ENCODE data around the gene RIOX2.

GRCh38 chr3:97983933-97984491, 11.8 kb upstream of the RIOX2 start:
- TF ChIP-seq, protein P1, sequence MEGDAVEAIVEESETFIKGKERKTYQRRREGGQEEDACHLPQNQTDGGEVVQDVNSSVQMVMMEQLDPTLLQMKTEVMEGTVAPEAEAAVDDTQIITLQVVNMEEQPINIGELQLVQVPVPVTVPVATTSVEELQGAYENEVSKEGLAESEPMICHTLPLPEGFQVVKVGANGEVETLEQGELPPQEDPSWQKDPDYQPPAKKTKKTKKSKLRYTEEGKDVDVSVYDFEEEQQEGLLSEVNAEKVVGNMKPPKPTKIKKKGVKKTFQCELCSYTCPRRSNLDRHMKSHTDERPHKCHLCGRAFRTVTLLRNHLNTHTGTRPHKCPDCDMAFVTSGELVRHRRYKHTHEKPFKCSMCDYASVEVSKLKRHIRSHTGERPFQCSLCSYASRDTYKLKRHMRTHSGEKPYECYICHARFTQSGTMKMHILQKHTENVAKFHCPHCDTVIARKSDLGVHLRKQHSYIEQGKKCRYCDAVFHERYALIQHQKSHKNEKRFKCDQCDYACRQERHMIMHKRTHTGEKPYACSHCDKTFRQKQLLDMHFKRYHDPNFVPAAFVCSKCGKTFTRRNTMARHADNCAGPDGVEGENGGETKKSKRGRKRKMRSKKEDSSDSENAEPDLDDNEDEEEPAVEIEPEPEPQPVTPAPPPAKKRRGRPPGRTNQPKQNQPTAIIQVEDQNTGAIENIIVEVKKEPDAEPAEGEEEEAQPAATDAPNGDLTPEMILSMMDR (IDR thresholded peaks at IDR 0.05; ENCODE audit: control extremely low read depth in 1 of 3, insufficient read depth in 1 of 3, low read depth in 1 of 3, low read length in 3 of 3), result no peak
- no peak for TF ChIP-seq GABPA (IDR thresholded peaks at IDR 0.05; ENCODE audit: borderline replicate concordance, insufficient read depth, low read length)
- no peak for TF ChIP-seq POLR2AphosphoS5 (IDR thresholded peaks at IDR 0.05; ENCODE audit: low read depth, low read length)
- TF ChIP-seq BACH1 (IDR thresholded peaks at IDR 0.05; ENCODE audit: low read length), result no peak
- no peak for TF ChIP-seq POLR2A (IDR thresholded peaks at IDR 0.05; ENCODE audit: control extremely low read depth in 1 of 2, low read depth in 2 of 2, low read length in 2 of 2)
- no peak for TF ChIP-seq RNF2 (IDR thresholded peaks at IDR 0.05; ENCODE audit: borderline replicate concordance, low read depth, low read length, missing control alignments, poor library complexity, severe bottlenecking)
- TF ChIP-seq, protein P2, sequence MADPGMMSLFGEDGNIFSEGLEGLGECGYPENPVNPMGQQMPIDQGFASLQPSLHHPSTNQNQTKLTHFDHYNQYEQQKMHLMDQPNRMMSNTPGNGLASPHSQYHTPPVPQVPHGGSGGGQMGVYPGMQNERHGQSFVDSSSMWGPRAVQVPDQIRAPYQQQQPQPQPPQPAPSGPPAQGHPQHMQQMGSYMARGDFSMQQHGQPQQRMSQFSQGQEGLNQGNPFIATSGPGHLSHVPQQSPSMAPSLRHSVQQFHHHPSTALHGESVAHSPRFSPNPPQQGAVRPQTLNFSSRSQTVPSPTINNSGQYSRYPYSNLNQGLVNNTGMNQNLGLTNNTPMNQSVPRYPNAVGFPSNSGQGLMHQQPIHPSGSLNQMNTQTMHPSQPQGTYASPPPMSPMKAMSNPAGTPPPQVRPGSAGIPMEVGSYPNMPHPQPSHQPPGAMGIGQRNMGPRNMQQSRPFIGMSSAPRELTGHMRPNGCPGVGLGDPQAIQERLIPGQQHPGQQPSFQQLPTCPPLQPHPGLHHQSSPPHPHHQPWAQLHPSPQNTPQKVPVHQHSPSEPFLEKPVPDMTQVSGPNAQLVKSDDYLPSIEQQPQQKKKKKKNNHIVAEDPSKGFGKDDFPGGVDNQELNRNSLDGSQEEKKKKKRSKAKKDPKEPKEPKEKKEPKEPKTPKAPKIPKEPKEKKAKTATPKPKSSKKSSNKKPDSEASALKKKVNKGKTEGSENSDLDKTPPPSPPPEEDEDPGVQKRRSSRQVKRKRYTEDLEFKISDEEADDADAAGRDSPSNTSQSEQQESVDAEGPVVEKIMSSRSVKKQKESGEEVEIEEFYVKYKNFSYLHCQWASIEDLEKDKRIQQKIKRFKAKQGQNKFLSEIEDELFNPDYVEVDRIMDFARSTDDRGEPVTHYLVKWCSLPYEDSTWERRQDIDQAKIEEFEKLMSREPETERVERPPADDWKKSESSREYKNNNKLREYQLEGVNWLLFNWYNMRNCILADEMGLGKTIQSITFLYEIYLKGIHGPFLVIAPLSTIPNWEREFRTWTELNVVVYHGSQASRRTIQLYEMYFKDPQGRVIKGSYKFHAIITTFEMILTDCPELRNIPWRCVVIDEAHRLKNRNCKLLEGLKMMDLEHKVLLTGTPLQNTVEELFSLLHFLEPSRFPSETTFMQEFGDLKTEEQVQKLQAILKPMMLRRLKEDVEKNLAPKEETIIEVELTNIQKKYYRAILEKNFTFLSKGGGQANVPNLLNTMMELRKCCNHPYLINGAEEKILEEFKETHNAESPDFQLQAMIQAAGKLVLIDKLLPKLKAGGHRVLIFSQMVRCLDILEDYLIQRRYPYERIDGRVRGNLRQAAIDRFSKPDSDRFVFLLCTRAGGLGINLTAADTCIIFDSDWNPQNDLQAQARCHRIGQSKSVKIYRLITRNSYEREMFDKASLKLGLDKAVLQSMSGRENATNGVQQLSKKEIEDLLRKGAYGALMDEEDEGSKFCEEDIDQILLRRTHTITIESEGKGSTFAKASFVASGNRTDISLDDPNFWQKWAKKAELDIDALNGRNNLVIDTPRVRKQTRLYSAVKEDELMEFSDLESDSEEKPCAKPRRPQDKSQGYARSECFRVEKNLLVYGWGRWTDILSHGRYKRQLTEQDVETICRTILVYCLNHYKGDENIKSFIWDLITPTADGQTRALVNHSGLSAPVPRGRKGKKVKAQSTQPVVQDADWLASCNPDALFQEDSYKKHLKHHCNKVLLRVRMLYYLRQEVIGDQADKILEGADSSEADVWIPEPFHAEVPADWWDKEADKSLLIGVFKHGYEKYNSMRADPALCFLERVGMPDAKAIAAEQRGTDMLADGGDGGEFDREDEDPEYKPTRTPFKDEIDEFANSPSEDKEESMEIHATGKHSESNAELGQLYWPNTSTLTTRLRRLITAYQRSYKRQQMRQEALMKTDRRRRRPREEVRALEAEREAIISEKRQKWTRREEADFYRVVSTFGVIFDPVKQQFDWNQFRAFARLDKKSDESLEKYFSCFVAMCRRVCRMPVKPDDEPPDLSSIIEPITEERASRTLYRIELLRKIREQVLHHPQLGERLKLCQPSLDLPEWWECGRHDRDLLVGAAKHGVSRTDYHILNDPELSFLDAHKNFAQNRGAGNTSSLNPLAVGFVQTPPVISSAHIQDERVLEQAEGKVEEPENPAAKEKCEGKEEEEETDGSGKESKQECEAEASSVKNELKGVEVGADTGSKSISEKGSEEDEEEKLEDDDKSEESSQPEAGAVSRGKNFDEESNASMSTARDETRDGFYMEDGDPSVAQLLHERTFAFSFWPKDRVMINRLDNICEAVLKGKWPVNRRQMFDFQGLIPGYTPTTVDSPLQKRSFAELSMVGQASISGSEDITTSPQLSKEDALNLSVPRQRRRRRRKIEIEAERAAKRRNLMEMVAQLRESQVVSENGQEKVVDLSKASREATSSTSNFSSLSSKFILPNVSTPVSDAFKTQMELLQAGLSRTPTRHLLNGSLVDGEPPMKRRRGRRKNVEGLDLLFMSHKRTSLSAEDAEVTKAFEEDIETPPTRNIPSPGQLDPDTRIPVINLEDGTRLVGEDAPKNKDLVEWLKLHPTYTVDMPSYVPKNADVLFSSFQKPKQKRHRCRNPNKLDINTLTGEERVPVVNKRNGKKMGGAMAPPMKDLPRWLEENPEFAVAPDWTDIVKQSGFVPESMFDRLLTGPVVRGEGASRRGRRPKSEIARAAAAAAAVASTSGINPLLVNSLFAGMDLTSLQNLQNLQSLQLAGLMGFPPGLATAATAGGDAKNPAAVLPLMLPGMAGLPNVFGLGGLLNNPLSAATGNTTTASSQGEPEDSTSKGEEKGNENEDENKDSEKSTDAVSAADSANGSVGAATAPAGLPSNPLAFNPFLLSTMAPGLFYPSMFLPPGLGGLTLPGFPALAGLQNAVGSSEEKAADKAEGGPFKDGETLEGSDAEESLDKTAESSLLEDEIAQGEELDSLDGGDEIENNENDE (IDR thresholded peaks at IDR 0.05; ENCODE audit: insufficient replicate concordance, low read length), result no peak
- TF ChIP-seq RXRA (IDR thresholded peaks at IDR 0.05; ENCODE audit: insufficient read depth, low read depth, low read length), result no peak
- TF ChIP-seq KDM4A (IDR thresholded peaks at IDR 0.05; ENCODE audit: low read depth, low read length, severe bottlenecking), result no peak
